HepG2 (cell line): Measurements from ENCODE around the gene XCR1. TPM values are rescaled to one million over a fixed set of nuclear protein-coding genes. Genes with fewer than 3 reads are reported as not detected.

Experiments
- ATAC-seq: fragments of 200-7000 bp; cut with Tn5 transposase; 3 replicates; pipeline ENCODE4 v1.9.1; 2020; ENCODE audit warnings: mild to moderate bottlenecking, moderate library complexity
- BruUV-seq: library from RNA; stranded (reverse); fragments of 400-500 nt; replicated peaks from 2 replicates; lab custom pipeline; 2021; lab: Mats Ljungman, UMichigan
- CTCF ChIA-PET: fragments of 300-600 bp; formaldehyde crosslinking; extraction: SDS; loops from one replicate; lab custom pipeline; 2021; ENCODE audit warnings: low total read pairs, inconsistent platforms, low intra/inter-chr PET ratio; lab: Yijun Ruan, JAX
- POLR2A ChIA-PET: fragments of 350-600 bp; sonication (Branson Sonifier 250); formaldehyde crosslinking; loops from one replicate; lab custom pipeline; 2020; ENCODE audit warnings: antibody characterized with exemption, inconsistent platforms; lab: Yijun Ruan, JAX
- DNase-seq: peaks from one replicate; pipeline ENCODE4 v3.0.0-alpha.2; 2015; ENCODE audit warnings: low spot score
- FAIRE-seq: peaks from 3 replicates; lab custom pipeline; 2011; peaks lifted over from hg19 to GRCh38; lab: Jason Lieb, UNC
- H2AFZ ChIP-seq: one replicate; pipeline ENCODE4 v1.6.1; 2011; ENCODE audit warnings: low read length, inconsistent platforms
- H3K27ac ChIP-seq: fragments of 300-600 bp; 3 replicates; pipeline ENCODE4 v1.8.0; 2011; ENCODE audit warnings: mixed run types, mild to moderate bottlenecking, mixed read lengths, low read length, inconsistent platforms; ENCODE audit not compliant: insufficient read depth; ENCODE audit errors: extremely low read length
- H3K27me3 ChIP-seq, 2 experiments: fragments of 200-600 bp in 1 of 2; 2 replicates in 1 of 2; 3 replicates in 1 of 2; pipeline versions ENCODE4 v1.6.0 to v1.8.0; 2011; ENCODE audit warnings: low read length in 2 of 2, mild to moderate bottlenecking in 2 of 2, moderate library complexity in 2 of 2, inconsistent platforms in 1 of 2; ENCODE audit not compliant: insufficient read depth in 2 of 2, control insufficient read depth in 1 of 2
- H3K36me3 ChIP-seq, 2 experiments: fragments of 200-600 bp in 1 of 2; replicated peaks in 1 of 2; 2 replicates in 1 of 2; 3 replicates in 1 of 2; pipeline versions ENCODE4 v1.5.1 to v1.8.0; 2011; ENCODE audit warnings: low read length in 2 of 2, inconsistent platforms in 1 of 2; ENCODE audit not compliant: insufficient read depth in 2 of 2, control insufficient read depth in 1 of 2
- H3K4me1 ChIP-seq: 2 replicates; pipeline ENCODE4 v1.5.1; 2012; ENCODE audit warnings: low read length, inconsistent platforms; ENCODE audit not compliant: insufficient read depth
- H3K4me2 ChIP-seq: 2 replicates; pipeline ENCODE4 v1.6.0; 2011; ENCODE audit warnings: low read depth, low read length, inconsistent platforms
- H3K4me3 ChIP-seq, 3 experiments: fragments of 200-600 bp in 1 of 3; sonication (generic), shearing (Covaris generic) in 1 of 3; replicated peaks in 1 of 3; 2 replicates each; pipeline ENCODE4 v1.5.1; 2011 to 2016; ENCODE audit warnings: low read length in 3 of 3, inconsistent platforms in 2 of 3, low read depth in 2 of 3, mild to moderate bottlenecking in 2 of 3, control low read depth in 1 of 3, mixed read lengths in 1 of 3; ENCODE audit not compliant: insufficient read depth in 1 of 3
- H3K79me2 ChIP-seq: one replicate; pipeline ENCODE4 v1.6.1; 2011; ENCODE audit warnings: low read length, inconsistent platforms; ENCODE audit not compliant: insufficient read depth
- H3K9ac ChIP-seq: 2 replicates; pipeline ENCODE4 v1.6.0; 2011; ENCODE audit warnings: mild to moderate bottlenecking, low read depth, low read length, inconsistent platforms; ENCODE audit not compliant: insufficient read depth
- H3K9me3 ChIP-seq: 2 replicates; pipeline ENCODE4 v1.5.1; 2012; ENCODE audit warnings: mild to moderate bottlenecking, low read length
- H4K20me1 ChIP-seq: 2 replicates; pipeline ENCODE4 v1.6.0; 2011; ENCODE audit warnings: inconsistent platforms, mild to moderate bottlenecking, low read length, moderate library complexity; ENCODE audit not compliant: insufficient read depth
- ADNP ChIP-seq: sonication (generic); formaldehyde crosslinking; IDR thresholded peaks from 2 replicates; pipeline ENCODE4 v1.4.0; 2020; ENCODE audit warnings: missing genetic modification reagents
- CSRNP1 ChIP-seq: sonication (generic); formaldehyde crosslinking; IDR thresholded peaks from 2 replicates; pipeline ENCODE4 v1.8.1; 2023; ENCODE audit warnings: mild to moderate bottlenecking, missing genetic modification reagents
- NKX3-1 ChIP-seq: sonication (generic); formaldehyde crosslinking; IDR thresholded peaks from 2 replicates; pipeline ENCODE4 v1.5.0; 2020; ENCODE audit warnings: missing genetic modification reagents
- RBAK ChIP-seq: sonication (generic); formaldehyde crosslinking; IDR thresholded peaks from 2 replicates; pipeline ENCODE4 v1.5.1; 2020; ENCODE audit warnings: mild to moderate bottlenecking, missing genetic modification reagents
- ZNF788 ChIP-seq: sonication (generic); formaldehyde crosslinking; IDR thresholded peaks from 2 replicates; pipeline ENCODE4 v1.5.0; 2020; ENCODE audit warnings: mild to moderate bottlenecking, missing genetic modification reagents, borderline replicate concordance
- in situ Hi-C: cut with HindIII; loops from 2 replicates; pipeline ENCODE4 v1.10.0; 2017; ENCODE audit warnings: low pct_unique_long_range_greater_than_20kb; ENCODE audit not compliant: extremely low pct_ligation_motif_present
- intact Hi-C: fragments of 100-400 bp; cut with micrococcal nuclease; formaldehyde crosslinking; loops from one replicate; pipeline ENCODE4 v1.10.0; 2022; ENCODE audit not compliant: unreplicated experiment
- polyA plus RNA-seq, 8 experiments: library from polyadenylated mRNA; depleted of rRNA in 3 of 8; stranded (reverse) in 7 of 8; unstranded in 1 of 8; fragments of >200 nt; fragmentation: Illumina TruSeq in 4 of 8; extraction: Trizol in 4 of 8; gene quantifications; 2 replicates each; pipeline versions ENCODE4 v1.2.1 to v1.2.3, GENCODE V29; 2011 to 2016; ENCODE audit warnings: low read depth in 4 of 8, missing spikeins in 1 of 8, mixed read lengths in 1 of 8; ENCODE audit not compliant: insufficient read depth in 1 of 8
- total RNA-seq, 5 experiments: library from RNA; depleted of rRNA; stranded (reverse); fragments of >200 nt; fragmentation: Illumina TruSeq; extraction: Trizol; gene quantifications; 2 replicates each; pipeline ENCODE4 v1.2.3, GENCODE V29; 2016; ENCODE audit warnings: low read depth in 1 of 5

The XCR1 gene
- total and polyA plus RNA-seq, 2 of the 13 experiments (the other 11 are each of a cell fraction or from before 2014, with no cell fraction given), result not detected

- TF ChIP-seq ZNF788 (CRISPR knock-in tag), result no peak
- TF ChIP-seq, all 625 proteins: peak for 0
These were observed 41.2 kb upstream of the XCR1 start (continued) for GRCh38 chr3:46068501-46068900.

- FAIRE-seq, result no peak
These were observed 40.1 kb upstream of the XCR1 start for GRCh38 chr3:46067401-46067800.

More at GRCh38 chr3:46067401-46067800, 40.1 kb upstream of the XCR1 start:
- peaks cover 2 to 9% of the 10 kb centered on the region in 2 experiments; a peak in 2 of 5 replicates for H3K27me3 ChIP-seq
- CTCF ChIA-PET, result no interaction called here
- TF ChIP-seq CSRNP1 (CRISPR knock-in tag) (no peak), NKX3-1 (CRISPR knock-in tag) (no peak), RBAK (CRISPR knock-in tag) (no peak), ADNP (no peak)
- intact Hi-C loops (no loop called here), in situ Hi-C loops (no loop called here)
- no peaks in the 10 kb centered on the region for H3K79me2 ChIP-seq
- H3K4me2 ChIP-seq, result no peak overlapping the region
- H3K4me1 ChIP-seq, result no peaks in the 10 kb centered on the region
- no peak overlapping the region for H3K9ac ChIP-seq
- H2AFZ ChIP-seq, result no peak overlapping the region
- H3K27ac ChIP-seq, result no peak overlapping the region
- ATAC-seq, result no peak
- POLR2A ChIA-PET, result no interaction called here
- no peaks in the 10 kb centered on the region for H3K36me3 ChIP-seq
- H3K9me3 ChIP-seq, result no peaks in the 10 kb centered on the region
- no TSS peak for BruUV-seq
- H4K20me1 ChIP-seq, result no peaks in the 10 kb centered on the region
- DNase-seq, result no peak
- H3K4me3 ChIP-seq, result no peak overlapping the region
